ENCODE measurements around the gene FKBP2. TPM values are rescaled to one million over a fixed set of nuclear protein-coding genes. Genes with fewer than 3 reads are reported as not detected.

Gene FKBP2
- total RNA-seq, 1 donor from 2014 or later = 110 TPM

- DNase-seq (ENCODE audit: low read depth) = no peak
- Histone ChIP-seq H3K27me3 (ENCODE audit: control insufficient read depth, insufficient read depth, low read length) (no peaks in the 10 kb centered on the region), H3K4me3 (ENCODE audit: low read depth, low read length) (peak overlapping the region; percentile 73), H3K36me3 (ENCODE audit: control insufficient read depth, insufficient read depth, low read length) (peaks cover 3% of the 10 kb centered on the region)
- TF ChIP-seq CTCF (IDR thresholded peaks at IDR 0.05; ENCODE audit: insufficient read depth, low read length, poor library complexity, severe bottlenecking) = no peak
Observed at GRCh38 chr11:64268893-64269539, 28.1 kb downstream of the FKBP2 start.

GRCh38 chr11:64269540-64270220 lies 28.8 kb downstream of the FKBP2 start:
- DNase-seq (ENCODE audit: low read depth) = peak; percentile 99
- Histone ChIP-seq H3K27me3 (ENCODE audit: control insufficient read depth, insufficient read depth, low read length) (no peaks in the 10 kb centered on the region), H3K4me3 (ENCODE audit: low read depth, low read length) (peak overlapping the region; percentile 73), H3K36me3 (ENCODE audit: control insufficient read depth, insufficient read depth, low read length) (peaks cover 3% of the 10 kb centered on the region)
- no peak for TF ChIP-seq CTCF (IDR thresholded peaks at IDR 0.05; ENCODE audit: insufficient read depth, low read length, poor library complexity, severe bottlenecking)

GRCh38 chr11:64275031-64275800 lies 34.3 kb downstream of the FKBP2 start:
- DNase-seq (ENCODE audit: low read depth) = no peak
- no peaks in the 10 kb centered on the region for H3K36me3 ChIP-seq (ENCODE audit: control insufficient read depth, insufficient read depth, low read length)
- H3K4me3 ChIP-seq (ENCODE audit: low read depth, low read length) = no peak overlapping the region
- H3K27me3 ChIP-seq (ENCODE audit: control insufficient read depth, insufficient read depth, low read length) = no peaks in the 10 kb centered on the region
- TF ChIP-seq CTCF (IDR thresholded peaks at IDR 0.05; ENCODE audit: insufficient read depth, low read length, poor library complexity, severe bottlenecking) = no peak

- no peak for DNase-seq (ENCODE audit: low read depth)
- Histone ChIP-seq H3K27me3 (ENCODE audit: control insufficient read depth, insufficient read depth, low read length) (no peaks in the 10 kb centered on the region), H3K36me3 (ENCODE audit: control insufficient read depth, insufficient read depth, low read length) (no peaks in the 10 kb centered on the region), H3K4me3 (ENCODE audit: low read depth, low read length) (no peak overlapping the region)
- no peak for TF ChIP-seq CTCF (IDR thresholded peaks at IDR 0.05; ENCODE audit: insufficient read depth, low read length, poor library complexity, severe bottlenecking)
Observed at GRCh38 chr11:64275841-64276240, 34.9 kb downstream of the FKBP2 start.

- no peak for TF ChIP-seq CTCF (IDR thresholded peaks at IDR 0.05; ENCODE audit: insufficient read depth, low read length, poor library complexity, severe bottlenecking)
- Histone ChIP-seq H3K27me3 (ENCODE audit: control insufficient read depth, insufficient read depth, low read length) (no peaks in the 10 kb centered on the region), H3K4me3 (ENCODE audit: low read depth, low read length) (no peak overlapping the region), H3K36me3 (ENCODE audit: control insufficient read depth, insufficient read depth, low read length) (no peaks in the 10 kb centered on the region)
- DNase-seq (ENCODE audit: low read depth) = no peak
Observed at GRCh38 chr11:64276653-64277431, 35.9 kb downstream of the FKBP2 start.
